ENCODE results near the gene LIN9.

The LIN9 gene

GRCh38 chr1:226312065-226312464, 3.1 kb upstream of the LIN9 start:
- TF ChIP-seq EZH2phosphoT487 (conservative IDR thresholded peaks at IDR 0.05; ENCODE audit: low read length), result no peak
- TF ChIP-seq CTCF (IDR thresholded peaks at IDR 0.05; ENCODE audit: insufficient read depth, low read length, poor library complexity, severe bottlenecking), result no peak
- Histone ChIP-seq H3K27ac (ENCODE audit: low read depth, low read length) (no peak overlapping the region), H3K79me2 (ENCODE audit: insufficient read depth, low read length) (peaks cover 19% of the 10 kb centered on the region), H3K27me3 (ENCODE audit: low read length) (no peaks in the 10 kb centered on the region), H3K9ac (ENCODE audit: low read length) (no peak overlapping the region), H3K9me3 (ENCODE audit: insufficient read depth, low read length) (no peaks in the 10 kb centered on the region), H3K36me3 (ENCODE audit: low read length) (no peaks in the 10 kb centered on the region), H4K20me1 (ENCODE audit: low read depth, low read length) (no peaks in the 10 kb centered on the region), H2AFZ (ENCODE audit: low read depth, low read length, severe bottlenecking) (no peak overlapping the region), H3K9me2 (replicated peaks; ENCODE audit: insufficient read depth, low read length) (no peaks in the 10 kb centered on the region), H3K4me2 (ENCODE audit: low read depth, low read length, poor library complexity, severe bottlenecking) (no peak overlapping the region), H3F3A (ENCODE audit: insufficient read depth) (peaks cover 11% of the 10 kb centered on the region; the same call in 1 of the 2 replicates), H3K4me3 (ENCODE audit: insufficient read depth, low read length, poor library complexity, severe bottlenecking) (no peak overlapping the region)

- TF ChIP-seq EZH2phosphoT487 (conservative IDR thresholded peaks at IDR 0.05; ENCODE audit: low read length), result no peak
- TF ChIP-seq CTCF (IDR thresholded peaks at IDR 0.05; ENCODE audit: insufficient read depth, low read length, poor library complexity, severe bottlenecking), result no peak
- H3K27ac ChIP-seq (ENCODE audit: low read depth, low read length), result no peak overlapping the region
Observed at GRCh38 chr1:226311376-226311775, 2.4 kb upstream of the LIN9 start.

GRCh38 chr1:226310637-226311195, 1.8 kb upstream of the LIN9 start:
- Histone ChIP-seq H3K4me3 (ENCODE audit: insufficient read depth, low read length, poor library complexity, severe bottlenecking) (no peak overlapping the region), H3K27ac (ENCODE audit: low read depth, low read length) (no peak overlapping the region), H3K27me3 (ENCODE audit: low read length) (no peaks in the 10 kb centered on the region), H2AFZ (ENCODE audit: low read depth, low read length, severe bottlenecking) (no peak overlapping the region), H3F3A (ENCODE audit: insufficient read depth) (peaks cover 16% of the 10 kb centered on the region; the same call in 1 of the 2 replicates), H3K79me2 (ENCODE audit: insufficient read depth, low read length) (peaks cover 33% of the 10 kb centered on the region), H3K9ac (ENCODE audit: low read length) (no peak overlapping the region), H3K36me3 (ENCODE audit: low read length) (no peaks in the 10 kb centered on the region), H3K4me2 (ENCODE audit: low read depth, low read length, poor library complexity, severe bottlenecking) (no peak overlapping the region), H3K9me2 (replicated peaks; ENCODE audit: insufficient read depth, low read length) (no peaks in the 10 kb centered on the region), H3K9me3 (ENCODE audit: insufficient read depth, low read length) (no peaks in the 10 kb centered on the region), H4K20me1 (ENCODE audit: low read depth, low read length) (no peaks in the 10 kb centered on the region)
- TF ChIP-seq EZH2phosphoT487 (conservative IDR thresholded peaks at IDR 0.05; ENCODE audit: low read length), result no peak
- TF ChIP-seq CTCF (IDR thresholded peaks at IDR 0.05; ENCODE audit: insufficient read depth, low read length, poor library complexity, severe bottlenecking), result no peak

More at GRCh38 chr1:226311376-226311775, 2.4 kb upstream of the LIN9 start:
- no peak overlapping the region for H2AFZ ChIP-seq (ENCODE audit: low read depth, low read length, severe bottlenecking)
- no peaks in the 10 kb centered on the region for H3K27me3 ChIP-seq (ENCODE audit: low read length)
- H3K9me2 ChIP-seq (replicated peaks; ENCODE audit: insufficient read depth, low read length), result no peaks in the 10 kb centered on the region
- H3K9ac ChIP-seq (ENCODE audit: low read length), result no peak overlapping the region
- H3K4me3 ChIP-seq (ENCODE audit: insufficient read depth, low read length, poor library complexity, severe bottlenecking), result no peak overlapping the region
- H3K9me3 ChIP-seq (ENCODE audit: insufficient read depth, low read length), result no peaks in the 10 kb centered on the region
- no peaks in the 10 kb centered on the region for H4K20me1 ChIP-seq (ENCODE audit: low read depth, low read length)
- no peak overlapping the region for H3K4me2 ChIP-seq (ENCODE audit: low read depth, low read length, poor library complexity, severe bottlenecking)
- H3K79me2 ChIP-seq (ENCODE audit: insufficient read depth, low read length), result peaks cover 26% of the 10 kb centered on the region
- peaks cover 16% of the 10 kb centered on the region; the same call in 1 of the 2 replicates for H3F3A ChIP-seq (ENCODE audit: insufficient read depth)
- H3K36me3 ChIP-seq (ENCODE audit: low read length), result no peaks in the 10 kb centered on the region

Data from SU-DHL-6 (cell line).